Mononuclear cell (primary cell): ENCODE results near the gene AVEN. TPM values are rescaled to one million over a fixed set of nuclear protein-coding genes. Genes with fewer than 3 reads are reported as not detected.

Experiments
- H3K27me3 ChIP-seq: 2 replicates; pipeline ENCODE4 v1.6.0; 2011; ENCODE audit warnings: low read length, control low read depth; ENCODE audit not compliant: insufficient read depth
- H3K4me1 ChIP-seq: 2 replicates; pipeline ENCODE4 v1.5.1; 2011; ENCODE audit warnings: mild to moderate bottlenecking, low read length, control low read depth; ENCODE audit not compliant: insufficient read depth
- H3K4me3 ChIP-seq: 2 replicates; pipeline ENCODE4 v1.5.1; 2011; ENCODE audit warnings: mild to moderate bottlenecking, low read length, moderate library complexity
- H3K9me3 ChIP-seq: 2 replicates; pipeline ENCODE4 v1.5.1; 2011; ENCODE audit warnings: low read depth, mild to moderate bottlenecking, control low read depth, low read length
- total RNA-seq: library from RNA; depleted of rRNA; stranded (reverse); fragments of >200 nt; gene quantifications from one replicate; pipeline ENCODE4 v1.2.3, GENCODE V29; 2012

Gene AVEN
- total RNA-seq, 1 donor, result 5.9 TPM

DNA sequence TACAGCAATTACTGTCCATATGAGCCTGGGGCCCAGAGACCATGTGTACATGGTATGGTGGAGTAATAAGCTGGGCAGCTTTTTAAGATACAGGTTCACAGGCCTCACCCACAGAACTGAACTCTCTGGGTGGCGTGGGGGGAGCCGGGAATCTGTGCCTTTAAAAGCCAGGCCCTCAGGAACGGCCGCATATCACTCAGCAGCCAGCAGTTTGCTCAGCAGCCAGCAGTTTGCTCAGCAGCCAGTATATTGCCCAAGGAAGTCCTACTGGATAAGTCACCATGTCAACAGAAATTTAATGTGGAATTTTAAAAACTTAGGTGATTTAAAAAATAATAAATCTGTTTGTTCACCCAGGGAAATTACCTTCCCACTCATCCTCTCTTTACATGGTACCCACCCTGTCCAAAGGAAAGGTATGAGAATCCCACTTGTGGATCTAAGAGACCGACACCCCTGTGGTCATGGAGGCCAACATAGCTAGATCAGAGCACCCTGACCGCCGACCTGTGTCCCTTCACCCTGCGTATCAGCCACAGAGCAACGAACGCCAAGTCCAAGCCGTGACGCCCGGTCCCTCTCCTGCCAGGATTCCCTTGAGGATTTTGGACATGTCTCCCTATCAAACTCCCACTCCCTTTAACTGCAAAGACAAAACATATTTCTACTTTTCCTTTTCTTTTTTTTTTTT, 166.4 kb downstream of the AVEN start:
- H3K4me1 ChIP-seq, result no peaks in the 10 kb centered on the region
- H3K27me3 ChIP-seq, result no peaks in the 10 kb centered on the region
- H3K4me3 ChIP-seq, result no peak overlapping the region
- H3K9me3 ChIP-seq, result no peaks in the 10 kb centered on the region

DNA sequence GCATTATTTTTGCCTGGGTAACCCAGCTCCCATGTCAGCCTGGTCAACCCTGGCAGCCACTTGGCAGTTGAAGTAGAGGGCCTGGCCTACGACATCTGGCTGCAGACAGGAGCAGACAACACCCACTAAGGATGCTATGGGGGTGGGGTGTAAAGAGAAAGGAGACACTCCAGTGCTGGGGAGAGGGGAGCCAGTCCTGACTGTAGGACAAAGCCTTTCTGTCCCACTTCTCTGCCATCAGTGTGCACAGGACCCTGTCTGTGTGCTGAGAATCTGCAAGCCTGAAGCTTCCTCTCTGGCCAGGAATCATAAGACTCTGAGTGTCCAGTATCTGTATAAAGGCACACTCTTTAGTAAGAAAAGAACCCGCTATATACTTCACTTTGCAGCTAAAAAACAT, 167.0 kb downstream of the AVEN start:
- Histone ChIP-seq H3K27me3 (no peaks in the 10 kb centered on the region), H3K9me3 (no peaks in the 10 kb centered on the region), H3K4me3 (no peak overlapping the region), H3K4me1 (no peaks in the 10 kb centered on the region)

DNA sequence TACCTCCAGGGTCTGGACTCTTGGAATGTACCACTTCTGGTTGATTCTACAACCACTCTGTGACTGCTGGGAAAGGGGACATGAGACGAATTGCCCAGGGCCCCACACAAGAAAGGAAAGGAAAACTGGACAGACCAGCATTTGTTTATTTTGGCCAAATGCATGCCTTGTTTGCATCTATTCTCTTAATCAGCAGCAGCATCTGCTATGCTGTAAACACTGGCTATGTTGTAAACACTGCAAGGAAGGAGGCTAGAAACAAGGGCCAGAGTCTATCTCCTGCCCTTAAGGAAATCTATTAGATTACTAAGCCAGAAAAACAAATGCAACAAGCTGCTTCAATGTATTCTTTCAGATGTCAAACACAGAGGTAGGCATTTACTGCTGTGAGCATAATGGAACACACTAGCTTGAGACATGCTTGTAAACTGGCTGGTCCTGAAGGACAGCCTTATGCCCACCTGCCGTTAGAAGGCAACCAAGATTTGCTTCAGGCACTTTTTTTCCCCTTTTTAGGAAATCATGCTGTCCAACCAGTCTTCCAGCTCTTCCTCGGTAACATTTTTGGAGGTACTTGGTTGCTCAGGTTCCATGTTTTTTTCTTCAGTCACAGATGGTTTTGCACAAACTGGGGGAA, 172.8 kb downstream of the AVEN start:
- no peaks in the 10 kb centered on the region for H3K9me3 ChIP-seq
- no peaks in the 10 kb centered on the region for H3K27me3 ChIP-seq
- no peak overlapping the region for H3K4me3 ChIP-seq
- H3K4me1 ChIP-seq, result no peaks in the 10 kb centered on the region

DNA sequence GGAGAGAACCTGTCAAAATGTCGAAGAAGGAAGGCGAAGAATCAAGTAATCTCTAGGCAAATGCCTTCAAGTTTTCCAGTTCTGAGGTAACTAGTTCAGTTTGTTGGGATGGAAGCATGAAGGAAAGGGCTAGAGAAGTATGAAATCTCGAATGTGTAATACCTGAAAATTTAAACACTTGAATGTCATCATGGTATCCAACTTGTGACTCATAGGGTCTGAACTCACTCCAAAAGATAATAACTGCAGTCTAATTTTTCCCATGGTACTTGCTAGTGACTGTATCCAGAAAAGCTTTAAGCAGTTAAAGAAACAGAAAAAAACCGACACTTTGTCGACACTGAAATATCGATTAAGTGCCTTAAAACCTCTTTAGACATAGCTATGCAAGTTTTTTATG, 173.6 kb downstream of the AVEN start:
- Histone ChIP-seq H3K4me3 (no peak overlapping the region), H3K9me3 (no peaks in the 10 kb centered on the region), H3K4me1 (no peaks in the 10 kb centered on the region), H3K27me3 (no peaks in the 10 kb centered on the region)

DNA sequence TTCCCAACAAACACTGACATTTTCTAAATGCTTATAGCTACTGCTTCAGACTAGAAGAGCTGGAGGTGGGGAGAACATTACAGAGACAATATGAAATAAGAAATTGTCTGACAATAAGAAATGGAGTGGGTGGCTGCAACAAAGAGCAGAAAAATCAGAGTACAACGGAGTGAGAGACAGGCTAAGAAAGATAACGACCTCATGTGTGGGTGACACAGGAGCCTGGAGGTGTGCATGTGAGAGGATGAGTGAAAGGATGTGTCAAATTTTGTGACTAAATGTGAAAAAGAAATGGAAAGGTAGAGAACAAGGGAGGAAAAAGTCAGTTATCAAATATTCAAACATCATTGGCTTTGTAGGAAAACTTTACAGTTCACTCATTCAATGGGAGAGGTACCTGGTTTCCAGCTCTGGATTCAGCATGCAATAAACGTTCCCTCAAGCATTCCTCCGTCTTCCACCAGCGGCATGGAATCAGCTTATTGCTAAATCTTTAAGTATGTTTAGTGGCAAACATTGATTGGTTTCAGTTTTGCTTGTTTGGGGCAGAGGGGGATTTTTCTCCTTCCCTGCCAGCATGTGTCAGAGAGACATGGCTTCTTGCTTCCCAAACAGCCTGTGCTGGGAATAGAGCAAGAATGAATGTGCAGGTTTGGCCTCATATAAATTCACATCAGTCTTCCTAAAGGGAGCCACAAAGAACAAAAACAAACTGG, 174.5 kb downstream of the AVEN start:
- Histone ChIP-seq H3K9me3 (no peaks in the 10 kb centered on the region), H3K27me3 (no peaks in the 10 kb centered on the region), H3K4me1 (no peaks in the 10 kb centered on the region), H3K4me3 (no peak overlapping the region)

DNA sequence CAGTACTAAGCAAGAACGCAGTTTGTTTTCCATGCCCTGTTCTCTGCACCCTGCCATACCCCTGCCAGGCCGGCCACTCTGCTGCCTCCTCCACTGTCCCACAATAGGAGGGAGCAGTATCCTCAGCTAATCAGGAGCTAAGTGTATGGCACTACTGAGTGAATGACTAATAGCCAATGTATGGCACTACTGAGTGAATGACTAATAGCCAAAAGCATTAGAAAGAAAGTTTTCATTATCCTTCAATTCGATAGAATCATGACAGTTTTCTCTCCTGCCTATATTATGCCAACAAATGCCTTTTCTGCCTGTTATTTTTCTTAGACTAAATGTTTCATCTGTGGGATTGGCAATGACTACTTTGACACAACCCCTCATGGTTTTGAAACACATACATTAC, 178.2 kb downstream of the AVEN start:
- H3K4me3 ChIP-seq, result no peak overlapping the region
- H3K4me1 ChIP-seq, result no peaks in the 10 kb centered on the region
- H3K27me3 ChIP-seq, result no peaks in the 10 kb centered on the region
- H3K9me3 ChIP-seq, result no peaks in the 10 kb centered on the region

DNA sequence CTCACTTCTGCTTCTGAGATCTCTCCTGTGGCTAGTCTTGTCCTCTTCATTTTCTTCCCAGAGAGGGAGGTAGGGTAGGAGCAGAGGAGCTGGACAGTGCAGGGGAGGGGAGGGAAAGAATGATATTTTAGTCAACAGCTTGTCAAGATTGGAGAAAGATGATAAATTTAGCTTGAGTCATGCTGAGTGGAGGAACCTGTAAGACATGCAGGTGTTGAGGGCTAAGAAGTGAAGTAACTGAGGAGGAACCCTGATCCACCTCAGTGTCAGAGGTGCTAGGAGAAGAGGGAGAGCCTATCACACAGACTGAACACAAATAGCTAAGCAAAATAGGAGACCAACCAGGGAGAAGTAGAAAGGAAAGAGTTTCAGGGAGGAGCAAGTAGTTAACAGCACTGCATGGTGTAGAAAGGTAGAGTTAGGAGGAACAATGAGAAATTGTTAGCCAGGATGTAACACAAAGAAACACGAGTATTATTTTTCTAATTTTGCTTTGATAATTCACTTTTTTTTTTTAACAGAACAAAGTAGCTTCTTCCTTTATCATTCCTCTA, 178.9 kb downstream of the AVEN start:
- Histone ChIP-seq H3K27me3 (no peaks in the 10 kb centered on the region), H3K4me3 (no peak overlapping the region)

DNA sequence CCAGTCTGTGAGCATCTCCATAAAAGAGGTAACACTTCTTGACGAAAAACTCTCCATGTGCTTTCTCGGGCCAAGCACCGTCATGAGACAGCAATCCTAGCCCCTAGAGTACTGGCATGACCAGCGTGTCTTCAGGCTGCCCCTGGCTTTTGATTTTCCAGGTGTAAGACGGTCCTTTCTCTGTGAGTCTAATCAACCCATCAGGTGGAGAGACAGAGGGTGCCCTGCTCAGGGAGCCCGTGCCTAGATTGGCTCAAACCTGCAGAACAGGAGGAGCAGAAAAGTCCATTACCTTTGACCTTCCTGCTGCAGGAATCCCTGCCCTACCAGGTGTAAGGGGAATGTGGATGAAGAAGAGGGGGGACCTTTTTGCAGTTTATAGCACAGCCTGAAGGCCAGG, 180.2 kb downstream of the AVEN start:
- Histone ChIP-seq H3K27me3 (no peaks in the 10 kb centered on the region), H3K4me3 (no peak overlapping the region), H3K9me3 (no peaks in the 10 kb centered on the region), H3K4me1 (no peaks in the 10 kb centered on the region)

More for the DNA sequence above, 178.9 kb downstream of the AVEN start:
- Histone ChIP-seq H3K4me1 (no peaks in the 10 kb centered on the region), H3K9me3 (no peaks in the 10 kb centered on the region)

DNA sequence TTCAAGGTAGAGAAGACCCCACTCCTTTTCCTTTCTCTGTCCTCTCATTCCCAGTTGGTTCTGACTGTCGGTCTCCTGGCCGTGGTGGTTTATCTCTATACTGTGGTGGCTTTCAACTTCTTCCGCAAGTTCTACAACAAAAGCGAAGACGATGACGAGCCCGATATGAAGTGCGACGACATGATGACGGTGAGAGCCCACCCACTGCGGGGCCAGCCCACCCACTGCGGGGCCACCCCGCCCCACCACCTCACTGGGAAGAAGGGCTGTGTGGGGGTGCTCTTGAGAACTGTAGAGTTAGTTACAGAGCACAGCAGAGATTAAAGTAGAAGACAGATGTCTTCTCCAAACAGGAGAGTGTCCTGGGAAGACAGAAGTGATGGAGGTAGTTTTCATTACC, 181.3 kb downstream of the AVEN start:
- H3K4me1 ChIP-seq, result no peaks in the 10 kb centered on the region
- no peaks in the 10 kb centered on the region for H3K27me3 ChIP-seq
- H3K9me3 ChIP-seq, result no peaks in the 10 kb centered on the region
- no peak overlapping the region for H3K4me3 ChIP-seq

DNA sequence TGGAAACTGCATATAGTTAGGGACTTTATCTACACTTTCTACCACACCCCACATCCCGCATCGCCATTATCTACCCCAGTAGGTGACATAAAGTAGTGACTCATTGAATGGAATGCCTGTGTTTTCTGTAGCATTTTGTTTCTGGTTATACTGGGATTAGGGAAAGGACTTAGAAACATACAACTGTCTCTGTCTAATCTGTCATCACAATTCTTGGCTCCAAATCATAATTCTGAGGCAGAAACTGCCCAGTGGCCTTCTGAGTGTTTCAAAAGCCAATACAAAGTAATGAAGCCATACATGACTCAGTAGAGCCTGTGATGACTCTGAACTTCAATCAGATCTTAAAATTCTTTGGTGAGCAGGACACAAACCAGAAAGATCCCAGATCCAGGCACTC, 186.4 kb downstream of the AVEN start:
- no peaks in the 10 kb centered on the region for H3K9me3 ChIP-seq

DNA sequence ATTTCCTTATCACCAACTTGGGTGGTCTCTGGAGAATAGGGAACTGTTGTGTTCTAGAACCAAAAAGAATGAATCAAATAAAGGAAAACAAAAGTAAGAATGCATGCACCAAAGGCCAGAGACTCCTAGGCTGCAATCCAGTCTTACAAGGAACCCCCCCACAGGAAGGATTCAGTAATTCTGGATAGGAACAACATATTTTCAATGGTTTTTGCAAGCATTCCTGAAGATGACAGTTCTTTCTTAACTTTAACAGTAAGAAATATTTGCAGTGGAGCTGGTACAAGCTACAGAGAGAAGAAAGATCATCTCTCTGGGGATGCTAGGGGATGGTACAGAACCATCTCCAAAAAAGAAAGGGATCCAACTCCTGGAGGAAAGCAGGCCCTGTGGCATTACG, 186.9 kb downstream of the AVEN start:
- Histone ChIP-seq H3K9me3 (no peaks in the 10 kb centered on the region), H3K4me3 (no peak overlapping the region), H3K4me1 (no peaks in the 10 kb centered on the region), H3K27me3 (no peaks in the 10 kb centered on the region)

More for the DNA sequence above, 186.4 kb downstream of the AVEN start:
- no peaks in the 10 kb centered on the region for H3K27me3 ChIP-seq
- H3K4me3 ChIP-seq, result no peak overlapping the region
- H3K4me1 ChIP-seq, result no peaks in the 10 kb centered on the region

DNA sequence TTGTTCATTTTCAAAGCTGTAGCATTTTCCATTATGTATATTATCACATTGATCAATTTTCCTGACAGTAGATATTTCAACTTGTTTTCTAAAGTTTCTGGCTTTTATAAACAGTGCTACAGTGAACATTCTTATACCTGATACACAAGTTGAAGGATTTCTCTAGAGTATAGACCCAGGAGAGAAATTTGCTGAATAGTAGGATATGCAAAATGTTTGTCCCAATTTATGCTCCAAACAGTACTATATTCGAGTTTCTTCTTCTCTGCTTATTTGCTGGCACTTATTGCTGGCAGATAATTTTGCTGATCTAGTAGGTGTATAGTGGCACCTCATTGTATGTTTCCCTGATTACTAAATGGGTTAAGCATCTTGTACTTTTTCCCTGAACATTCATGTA, 187.9 kb downstream of the AVEN start:
- Histone ChIP-seq H3K27me3 (no peaks in the 10 kb centered on the region), H3K9me3 (no peaks in the 10 kb centered on the region), H3K4me3 (no peak overlapping the region), H3K4me1 (no peaks in the 10 kb centered on the region)

DNA sequence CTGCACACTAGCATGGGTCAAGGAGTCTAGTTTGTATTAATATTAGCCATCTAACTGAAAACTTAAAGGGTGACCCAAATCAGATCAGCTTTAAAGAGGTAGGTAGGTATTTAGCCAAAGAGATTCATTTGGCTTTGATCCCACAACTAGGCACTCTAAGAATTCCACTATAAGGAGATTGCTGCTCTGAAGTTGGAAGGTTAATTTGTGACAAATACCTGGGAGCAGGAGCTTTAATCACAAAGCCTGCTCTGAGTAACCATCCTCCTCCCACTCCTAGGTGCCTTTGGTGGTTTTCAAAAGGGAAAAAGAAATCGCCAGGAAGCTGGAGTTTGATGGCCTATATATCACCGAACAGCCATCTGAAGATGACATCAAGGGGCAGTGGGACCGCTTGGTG, 191.0 kb downstream of the AVEN start:
- Histone ChIP-seq H3K9me3 (no peaks in the 10 kb centered on the region), H3K4me1 (no peaks in the 10 kb centered on the region), H3K27me3 (no peaks in the 10 kb centered on the region), H3K4me3 (no peak overlapping the region)

DNA sequence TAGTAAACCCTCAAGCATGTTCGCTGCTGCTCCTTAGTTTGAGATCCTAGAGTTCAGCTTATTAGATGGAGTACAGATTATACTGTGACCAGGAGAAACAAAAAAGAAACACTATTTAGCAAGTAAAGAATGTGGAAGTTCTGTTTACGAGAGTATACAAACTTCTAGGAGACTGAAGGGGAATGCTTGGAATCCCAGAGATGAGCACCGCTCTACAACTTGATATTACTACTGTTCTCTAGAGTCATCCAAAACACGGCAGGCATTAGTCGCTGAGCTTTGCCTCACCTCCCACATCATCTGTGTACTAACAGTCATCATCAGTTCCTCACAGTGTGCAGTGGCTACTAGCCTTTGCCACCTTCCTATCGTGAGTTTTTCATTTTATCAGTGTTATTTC, 192.1 kb downstream of the AVEN start:
- no peaks in the 10 kb centered on the region for H3K9me3 ChIP-seq
- H3K4me3 ChIP-seq, result no peak overlapping the region

DNA sequence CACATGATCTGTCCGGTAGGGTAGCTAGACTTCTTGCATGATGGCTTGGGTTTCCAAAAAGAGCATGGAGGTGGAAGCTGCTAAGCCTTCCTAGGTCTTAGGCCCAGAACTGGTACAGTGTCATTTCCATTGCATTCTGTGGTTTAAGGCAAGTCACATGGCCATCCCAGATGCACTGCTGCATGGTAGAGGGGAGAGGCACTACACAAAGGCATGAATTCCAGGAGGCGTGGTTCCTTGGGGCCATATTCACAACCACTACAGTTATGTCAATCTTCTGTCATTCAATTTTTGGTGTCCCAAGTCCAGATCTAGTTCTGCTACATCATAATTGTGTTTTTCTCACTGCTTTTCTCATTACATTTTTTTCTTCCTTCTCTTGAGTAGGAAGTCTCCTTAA, 192.9 kb downstream of the AVEN start:
- no peaks in the 10 kb centered on the region for H3K4me1 ChIP-seq
- no peak overlapping the region for H3K4me3 ChIP-seq
- H3K9me3 ChIP-seq, result no peaks in the 10 kb centered on the region
- no peaks in the 10 kb centered on the region for H3K27me3 ChIP-seq

More for the DNA sequence above, 192.1 kb downstream of the AVEN start:
- H3K4me1 ChIP-seq, result no peaks in the 10 kb centered on the region
- no peaks in the 10 kb centered on the region for H3K27me3 ChIP-seq
